Osteocyte (in vitro differentiated cells): ENCODE data around the gene YAP1. TPM values are rescaled to one million over a fixed set of nuclear protein-coding genes. Genes with fewer than 3 reads are reported as not detected.

ENCODE experiments used
- DNase-seq: peaks from one replicate; pipeline ENCODE4 v3.0.0; 2021; ENCODE audit warnings: mixed read lengths; ENCODE audit not compliant: unreplicated experiment; ENCODE audit errors: extremely low spot score
- H3K27ac Mint-ChIP-seq: one replicate; pipeline ENCODE4 v1.8.0; 2021; ENCODE audit warnings: mild to moderate bottlenecking, mixed read lengths; ENCODE audit not compliant: unreplicated experiment
- H3K27me3 Mint-ChIP-seq: one replicate; pipeline ENCODE4 v1.8.0; 2021; ENCODE audit warnings: mixed read lengths; ENCODE audit not compliant: unreplicated experiment
- H3K36me3 Mint-ChIP-seq: one replicate; pipeline ENCODE4 v1.8.0; 2021; ENCODE audit warnings: mixed read lengths; ENCODE audit not compliant: unreplicated experiment
- H3K4me1 Mint-ChIP-seq: one replicate; pipeline ENCODE4 v1.8.0; 2021; ENCODE audit warnings: mixed read lengths; ENCODE audit not compliant: unreplicated experiment
- H3K4me3 Mint-ChIP-seq: one replicate; pipeline ENCODE4 v1.8.0; 2021; ENCODE audit warnings: mild to moderate bottlenecking, moderate library complexity, mixed read lengths; ENCODE audit not compliant: unreplicated experiment
- H3K9me3 Mint-ChIP-seq: one replicate; pipeline ENCODE4 v1.8.0; 2021; ENCODE audit warnings: mixed read lengths; ENCODE audit not compliant: unreplicated experiment
- CTCF ChIP-seq: fragments of 200-600 bp; sonication (generic); IDR thresholded peaks from 2 replicates; pipeline ENCODE4 v1.5.0; 2021; ENCODE audit warnings: antibody characterized with exemption, mild to moderate bottlenecking, moderate library complexity
- total RNA-seq: library from RNA; stranded (reverse); gene quantifications from 2 replicates; pipeline ENCODE4 v1.2.1, GENCODE V29; 2021

Gene YAP1
- total RNA-seq, 1 donor from 2014 or later, result 128 TPM

GRCh38 chr11:102071497-102072472 lies 38.5 kb upstream of the YAP1 start:
- Mint-ChIP-seq H3K4me3 (no peak overlapping the region), H3K36me3 (peaks cover 20% of the 10 kb centered on the region), H3K27me3 (no peaks in the 10 kb centered on the region), H3K4me1 (no peaks in the 10 kb centered on the region), H3K9me3 (peaks cover 24% of the 10 kb centered on the region), H3K27ac (no peak overlapping the region)
- DNase-seq, result no peak
- no peak for TF ChIP-seq CTCF

- Mint-ChIP-seq H3K4me3 (no peak overlapping the region), H3K27ac (no peak overlapping the region), H3K4me1 (no peaks in the 10 kb centered on the region), H3K36me3 (peaks cover 20% of the 10 kb centered on the region), H3K27me3 (no peaks in the 10 kb centered on the region), H3K9me3 (peaks cover 24% of the 10 kb centered on the region)
- peak; percentile 63 for DNase-seq
- no peak for TF ChIP-seq CTCF
Observed at GRCh38 chr11:102073253-102073652, 37.0 kb upstream of the YAP1 start.

- no peak for DNase-seq
- Mint-ChIP-seq H3K27me3 (no peaks in the 10 kb centered on the region), H3K4me1 (no peaks in the 10 kb centered on the region), H3K36me3 (peaks cover 3% of the 10 kb centered on the region), H3K4me3 (no peak overlapping the region), H3K9me3 (no peaks in the 10 kb centered on the region), H3K27ac (no peak overlapping the region)
- no peak for TF ChIP-seq CTCF
Observed at GRCh38 chr11:102079625-102080024, 30.6 kb upstream of the YAP1 start.

GRCh38 chr11:102081313-102081712 lies 28.9 kb upstream of the YAP1 start:
- no peak for TF ChIP-seq CTCF
- H3K4me1 Mint-ChIP-seq, result peaks cover 7% of the 10 kb centered on the region

GRCh38 chr11:102085864-102086551 lies 24.2 kb upstream of the YAP1 start:
- H3K4me3 Mint-ChIP-seq, result no peak overlapping the region
- H3K36me3 Mint-ChIP-seq, result no peaks in the 10 kb centered on the region
- DNase-seq, result no peak

More at GRCh38 chr11:102081313-102081712, 28.9 kb upstream of the YAP1 start:
- no peaks in the 10 kb centered on the region for H3K9me3 Mint-ChIP-seq
- no peaks in the 10 kb centered on the region for H3K27me3 Mint-ChIP-seq
- H3K27ac Mint-ChIP-seq, result no peak overlapping the region
- DNase-seq, result peak; percentile 77
- H3K36me3 Mint-ChIP-seq, result no peaks in the 10 kb centered on the region
- no peak overlapping the region for H3K4me3 Mint-ChIP-seq

More at GRCh38 chr11:102085864-102086551, 24.2 kb upstream of the YAP1 start:
- H3K4me1 Mint-ChIP-seq, result peaks cover 7% of the 10 kb centered on the region
- no peak overlapping the region for H3K27ac Mint-ChIP-seq
- TF ChIP-seq CTCF, result no peak
- H3K27me3 Mint-ChIP-seq, result no peaks in the 10 kb centered on the region
- H3K9me3 Mint-ChIP-seq, result no peaks in the 10 kb centered on the region
